A549 (cell line): ENCODE measurements around the gene PNPLA7.

ENCODE experiments used
- CTCF ChIP-seq: fragments of >200 bp; sonication (Bioruptor Twin); formaldehyde crosslinking; IDR thresholded peaks from 3 replicates; pipeline ENCODE4 v1.5.1; 2016
- EP300 ChIP-seq, 2 experiments: fragments of >200 bp; sonication (Bioruptor Twin); formaldehyde crosslinking; IDR thresholded peaks; 2 replicates in 1 of 2; 3 replicates in 1 of 2; pipeline ENCODE4 v1.6.1; 2016 to 2017
- NR3C1 ChIP-seq: fragments of >200 bp; sonication (Bioruptor Twin); formaldehyde crosslinking; IDR thresholded peaks from 3 replicates; pipeline ENCODE4 v1.6.1; 2017
- POLR2A ChIP-seq: IDR thresholded peaks from 2 replicates; pipeline ENCODE4 v1.6.1; 2012; ENCODE audit warnings: mild to moderate bottlenecking, low read length
- RFX5 ChIP-seq: fragments of 450-650 bp; IDR thresholded peaks from 2 replicates; pipeline ENCODE4 v1.7.1; 2014; ENCODE audit warnings: antibody characterized with exemption, mild to moderate bottlenecking, moderate library complexity

GRCh38 chr9:137580209-137580953 is 30.2 kb upstream of the PNPLA7 start:
- TF ChIP-seq NR3C1 (no peak), CTCF (no peak), POLR2A (no peak), EP300 (IDR thresholded peaks at IDR 0.05) (no peak), RFX5 (no peak)
